Gastroesophageal sphincter (tissue), 3 donors: ENCODE data around the gene REEP3.

ENCODE experiments used
- CTCF ChIP-seq, 4 experiments: fragments of 200-600 bp in 2 of 4; fragments of 450-650 bp in 2 of 4; sonication (generic) in 1 of 4; IDR thresholded peaks; one replicate each; pipeline ENCODE4 v1.5.1; 2017 to 2019; ENCODE audit warnings: antibody characterized with exemption in 4 of 4, mild to moderate bottlenecking in 2 of 4, moderate library complexity in 2 of 4
- EP300 ChIP-seq: sonication (generic); formaldehyde crosslinking; IDR thresholded peaks from one replicate; pipeline ENCODE4 v1.6.1; 2017; ENCODE audit warnings: antibody characterized with exemption, mild to moderate bottlenecking

- TF ChIP-seq CTCF (IDR thresholded peaks at IDR 0.05) = no peak
- TF ChIP-seq EP300 = no peak
These were observed 13.5 kb downstream of the REEP3 start for GRCh38 chr10:63534723-63535122.
